ENCODE data around the gene ATAD3B.

- TF ChIP-seq CTCF (conservative IDR thresholded peaks at IDR 0.05; ENCODE audit: low read depth, low read length) (no peak), MXI1 (IDR thresholded peaks at IDR 0.05; ENCODE audit: borderline replicate concordance, low read depth, low read length) (no peak), MAZ (IDR thresholded peaks at IDR 0.05; ENCODE audit: borderline replicate concordance, low read depth, low read length) (no peak), BHLHE40 (IDR thresholded peaks at IDR 0.05; ENCODE audit: low read depth, low read length) (no peak), USF2 (IDR thresholded peaks at IDR 0.05; ENCODE audit: low read depth, low read length) (no peak), SMC3 (IDR thresholded peaks at IDR 0.05; ENCODE audit: low read depth, low read length) (no peak), POLR2A (IDR thresholded peaks at IDR 0.05; ENCODE audit: low read depth, low read length) (no peak), RFX5 (IDR thresholded peaks at IDR 0.05; ENCODE audit: low read depth, low read length) (no peak), RAD21 (IDR thresholded peaks at IDR 0.05; ENCODE audit: low read length) (no peak), RCOR1 (IDR thresholded peaks at IDR 0.05; ENCODE audit: insufficient replicate concordance, low read length) (no peak)
Observed at GRCh38 chr1:1529936-1530335, 58.4 kb downstream of the ATAD3B start.
